ENCODE results near the gene UVSSA. TPM values are rescaled to one million over a fixed set of nuclear protein-coding genes. Genes with fewer than 3 reads are reported as not detected.

The UVSSA gene
- total RNA-seq, 1 donor from 2014 or later = 28.3 TPM

- DNase-seq = no peak
- H3K36me3 Mint-ChIP-seq (ENCODE audit: low read depth) = peaks cover 4% of the 10 kb centered on the region
- no peaks in the 10 kb centered on the region for H3K4me1 Mint-ChIP-seq
- H3K9me3 Mint-ChIP-seq = no peaks in the 10 kb centered on the region
- H3K27ac Mint-ChIP-seq = no peak overlapping the region
- intact Hi-C loops (cut with micrococcal nuclease) = no loop called here
- H3K4me3 Mint-ChIP-seq = no peak overlapping the region
- H3K27me3 Mint-ChIP-seq = no peaks in the 10 kb centered on the region
These were observed 27.7 kb downstream of the UVSSA start for GRCh38 chr4:1374706-1375045.

DNA sequence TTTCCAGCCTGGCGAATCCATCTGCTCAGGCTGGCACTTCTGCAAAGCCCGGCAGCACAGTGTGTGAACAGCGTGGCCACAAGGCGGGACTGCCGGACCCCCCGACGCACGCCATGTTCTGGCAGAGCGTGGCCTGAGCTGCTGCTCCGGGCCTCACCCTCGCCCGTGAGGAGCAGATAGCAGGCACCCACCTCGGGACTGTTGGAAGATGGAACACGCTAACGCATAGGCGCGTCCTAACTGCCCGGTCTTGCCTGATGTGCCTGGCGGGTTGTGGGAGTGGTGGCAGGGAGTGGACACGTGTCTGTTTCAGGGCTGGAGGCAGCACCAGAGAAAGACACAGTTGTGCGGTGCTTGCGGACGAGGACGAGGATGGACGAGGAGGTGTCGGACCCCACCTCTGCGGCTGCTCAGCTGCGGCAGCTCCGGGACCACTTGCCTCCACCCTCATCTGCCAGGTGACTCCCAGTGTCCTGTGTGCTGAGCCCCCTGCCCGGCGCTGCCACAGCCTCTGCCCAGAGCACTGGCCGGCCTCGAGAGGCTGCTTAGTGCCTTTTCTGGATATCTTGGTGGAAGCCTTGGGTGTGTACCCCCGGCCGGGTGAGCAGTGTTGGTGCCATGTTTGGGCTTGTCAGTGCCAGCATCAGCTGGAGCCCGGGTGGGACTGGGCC, 28.2 kb downstream of the UVSSA start:
- intact Hi-C loops (cut with micrococcal nuclease) = no loop called here
- H3K4me3 Mint-ChIP-seq = no peak overlapping the region
- no peak for DNase-seq
- no peaks in the 10 kb centered on the region for H3K27me3 Mint-ChIP-seq
- H3K36me3 Mint-ChIP-seq (ENCODE audit: low read depth) = peaks cover 4% of the 10 kb centered on the region
- no peaks in the 10 kb centered on the region for H3K4me1 Mint-ChIP-seq
- H3K27ac Mint-ChIP-seq = no peak overlapping the region
- no peaks in the 10 kb centered on the region for H3K9me3 Mint-ChIP-seq

DNA sequence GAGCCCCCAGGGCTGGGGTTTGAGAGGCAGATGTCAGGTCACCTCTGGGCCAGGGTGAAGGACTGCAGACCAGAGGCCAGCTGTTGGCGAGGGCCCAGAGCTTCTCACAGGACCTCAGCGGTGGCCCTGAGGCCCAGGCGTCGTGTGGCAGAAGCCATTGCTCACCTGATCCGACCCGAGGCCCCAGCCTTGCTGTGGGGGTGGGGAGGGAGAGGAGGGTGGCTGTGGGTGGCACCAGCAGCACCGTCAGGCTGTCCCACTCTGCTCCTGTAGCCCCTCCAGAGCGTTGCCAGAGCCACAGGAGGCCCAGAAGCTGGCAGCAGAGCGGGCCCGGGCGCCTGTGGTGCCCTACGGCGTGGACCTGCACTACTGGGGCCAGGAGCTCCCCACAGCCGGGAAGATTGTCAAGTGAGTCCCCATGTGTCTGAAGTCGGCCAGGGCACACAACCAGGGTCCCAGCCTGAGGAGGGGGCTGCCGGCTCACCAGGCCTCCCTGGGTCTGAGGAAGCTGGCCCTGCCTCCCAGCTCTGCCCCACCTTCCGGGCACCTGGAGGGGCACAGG, 28.8 kb downstream of the UVSSA start:
- DNase-seq = no peak
- no peak overlapping the region for H3K27ac Mint-ChIP-seq
- H3K36me3 Mint-ChIP-seq (ENCODE audit: low read depth) = peaks cover 4% of the 10 kb centered on the region
- H3K4me1 Mint-ChIP-seq = no peaks in the 10 kb centered on the region
- no peaks in the 10 kb centered on the region for H3K27me3 Mint-ChIP-seq
- intact Hi-C loops (cut with micrococcal nuclease) = no loop called here
- no peaks in the 10 kb centered on the region for H3K9me3 Mint-ChIP-seq
- H3K4me3 Mint-ChIP-seq = no peak overlapping the region

DNA sequence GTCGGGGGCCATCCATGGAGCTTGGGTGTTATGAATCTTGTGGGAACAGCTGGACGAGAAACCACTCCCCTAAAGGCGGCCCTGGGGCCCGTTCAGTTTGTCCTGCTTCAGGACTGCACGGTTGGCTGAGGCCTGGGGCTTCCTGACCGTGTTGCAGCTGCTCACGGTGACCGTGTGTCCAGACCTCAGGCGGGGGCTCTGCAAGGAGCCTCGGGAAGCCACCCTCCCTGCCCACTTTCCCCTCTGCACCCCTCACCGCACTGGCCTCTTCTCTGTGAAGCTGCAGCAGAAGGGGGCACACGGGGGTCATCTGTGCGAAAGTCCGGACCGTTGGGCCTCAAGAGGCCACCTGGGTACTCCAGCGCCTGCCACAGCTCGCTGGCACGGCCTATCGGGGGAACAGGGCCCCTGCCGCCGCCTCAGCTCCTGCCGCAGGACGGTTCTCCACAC, 29.4 kb downstream of the UVSSA start:
- Mint-ChIP-seq H3K9me3 (no peaks in the 10 kb centered on the region), H3K27ac (no peak overlapping the region), H3K4me3 (no peak overlapping the region), H3K4me1 (no peaks in the 10 kb centered on the region), H3K36me3 (ENCODE audit: low read depth) (peaks cover 4% of the 10 kb centered on the region), H3K27me3 (no peaks in the 10 kb centered on the region)
- intact Hi-C loops (cut with micrococcal nuclease) = no loop called here
- no peak for DNase-seq

DNA sequence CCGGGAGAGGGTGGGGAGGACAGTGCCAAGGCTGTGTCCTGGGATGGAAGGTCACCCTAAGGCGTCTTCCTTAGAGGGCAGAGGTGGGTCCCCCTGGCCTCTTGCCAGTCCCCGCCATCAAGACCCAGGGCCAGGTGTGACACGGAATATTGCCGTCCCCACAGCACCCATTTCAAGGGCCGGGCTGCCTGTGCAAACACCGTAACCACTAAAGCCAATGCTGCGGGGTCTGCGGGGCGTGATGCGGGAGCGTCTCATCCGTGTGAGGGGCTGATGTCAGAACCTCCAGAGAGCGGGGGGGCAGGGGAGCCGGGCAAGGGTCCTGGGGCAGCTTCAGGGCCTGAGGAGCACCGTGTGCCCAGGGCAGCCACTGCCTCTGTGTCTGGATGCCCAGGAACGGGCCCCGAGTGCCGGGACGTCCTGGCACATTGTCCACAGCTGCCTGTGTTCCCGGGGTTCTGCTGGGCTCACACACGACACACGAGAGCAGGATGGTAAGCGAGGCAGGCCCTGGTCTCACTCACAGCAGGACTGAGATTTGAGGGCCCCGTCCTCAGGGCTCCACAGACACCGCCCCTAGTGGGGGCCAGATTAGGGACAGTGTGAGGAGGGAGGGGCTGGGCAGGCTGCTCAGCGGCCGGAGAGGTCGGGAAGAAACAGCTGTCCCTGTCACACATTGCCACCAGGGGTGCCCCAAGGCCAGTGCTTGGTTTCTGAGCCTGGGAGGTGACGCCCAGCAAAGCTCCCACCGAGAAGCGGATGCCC, 30.0 kb downstream of the UVSSA start:
- no peak for DNase-seq
- Mint-ChIP-seq H3K27ac (no peak overlapping the region), H3K4me1 (no peaks in the 10 kb centered on the region), H3K4me3 (no peak overlapping the region), H3K27me3 (no peaks in the 10 kb centered on the region), H3K36me3 (ENCODE audit: low read depth) (peaks cover 4% of the 10 kb centered on the region), H3K9me3 (no peaks in the 10 kb centered on the region)
- intact Hi-C loops (cut with micrococcal nuclease) = no loop called here

DNA sequence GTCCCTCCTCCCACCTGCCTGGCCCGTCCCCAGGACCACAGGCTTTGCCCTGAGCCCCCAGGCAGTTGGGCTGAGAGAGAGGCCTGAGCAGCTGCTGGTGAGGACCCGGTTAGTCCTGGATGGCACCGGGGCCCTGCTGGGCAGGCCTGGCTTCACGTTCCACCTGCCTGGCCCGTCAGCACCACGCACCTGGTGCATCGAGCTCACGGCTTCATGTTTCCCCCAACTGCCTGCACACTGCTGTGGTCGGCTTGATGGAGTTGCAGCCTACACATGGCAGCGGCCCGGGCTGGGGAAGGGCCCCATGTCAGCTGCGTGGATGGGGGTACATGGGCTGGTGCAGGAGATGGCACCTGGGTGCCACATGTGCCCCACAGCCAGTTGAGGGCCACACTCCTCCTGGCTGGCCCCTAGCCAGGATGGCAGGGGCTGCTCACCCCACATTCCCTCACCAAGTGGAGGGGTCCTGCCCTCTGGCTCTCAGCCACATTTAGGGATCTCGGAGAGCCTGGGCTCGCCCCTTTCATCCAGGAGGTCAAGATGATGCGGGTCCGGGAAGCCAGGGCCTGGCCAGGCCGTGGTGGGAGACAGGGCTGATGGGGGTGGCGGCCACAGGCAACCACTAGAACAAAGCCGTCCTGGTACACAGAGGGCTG, 30.7 kb downstream of the UVSSA start:
- Mint-ChIP-seq H3K4me3 (no peak overlapping the region), H3K27ac (no peak overlapping the region), H3K9me3 (no peaks in the 10 kb centered on the region), H3K36me3 (ENCODE audit: low read depth) (peaks cover 1% of the 10 kb centered on the region), H3K4me1 (no peaks in the 10 kb centered on the region), H3K27me3 (no peaks in the 10 kb centered on the region)
- intact Hi-C loops (cut with micrococcal nuclease) = no loop called here
- no peak for DNase-seq

- Mint-ChIP-seq H3K9me3 (no peaks in the 10 kb centered on the region), H3K4me3 (no peak overlapping the region), H3K36me3 (ENCODE audit: low read depth) (peaks cover 1% of the 10 kb centered on the region), H3K27ac (no peak overlapping the region), H3K27me3 (no peaks in the 10 kb centered on the region), H3K4me1 (no peaks in the 10 kb centered on the region)
- no peak for DNase-seq
- intact Hi-C loops (cut with micrococcal nuclease) = no loop called here
These were observed 31.7 kb downstream of the UVSSA start for GRCh38 chr4:1378559-1379231.

- no peak overlapping the region for H3K4me3 Mint-ChIP-seq
- H3K27me3 Mint-ChIP-seq = no peaks in the 10 kb centered on the region
- no peaks in the 10 kb centered on the region for H3K4me1 Mint-ChIP-seq
- intact Hi-C loops (cut with micrococcal nuclease) = no loop called here
- DNase-seq = no peak
- H3K27ac Mint-ChIP-seq = no peak overlapping the region
- H3K36me3 Mint-ChIP-seq (ENCODE audit: low read depth) = peaks cover 1% of the 10 kb centered on the region
- H3K9me3 Mint-ChIP-seq = no peaks in the 10 kb centered on the region
These were observed 32.4 kb downstream of the UVSSA start for GRCh38 chr4:1379351-1379781.

GRCh38 chr4:1379801-1380331, 32.9 kb downstream of the UVSSA start:
- intact Hi-C loops (cut with micrococcal nuclease) = no loop called here
- no peak overlapping the region for H3K4me3 Mint-ChIP-seq
- no peaks in the 10 kb centered on the region for H3K4me1 Mint-ChIP-seq
- no peak overlapping the region for H3K27ac Mint-ChIP-seq
- DNase-seq = no peak
- H3K36me3 Mint-ChIP-seq (ENCODE audit: low read depth) = peaks cover 1% of the 10 kb centered on the region
- H3K27me3 Mint-ChIP-seq = no peaks in the 10 kb centered on the region
- H3K9me3 Mint-ChIP-seq = no peaks in the 10 kb centered on the region

DNA sequence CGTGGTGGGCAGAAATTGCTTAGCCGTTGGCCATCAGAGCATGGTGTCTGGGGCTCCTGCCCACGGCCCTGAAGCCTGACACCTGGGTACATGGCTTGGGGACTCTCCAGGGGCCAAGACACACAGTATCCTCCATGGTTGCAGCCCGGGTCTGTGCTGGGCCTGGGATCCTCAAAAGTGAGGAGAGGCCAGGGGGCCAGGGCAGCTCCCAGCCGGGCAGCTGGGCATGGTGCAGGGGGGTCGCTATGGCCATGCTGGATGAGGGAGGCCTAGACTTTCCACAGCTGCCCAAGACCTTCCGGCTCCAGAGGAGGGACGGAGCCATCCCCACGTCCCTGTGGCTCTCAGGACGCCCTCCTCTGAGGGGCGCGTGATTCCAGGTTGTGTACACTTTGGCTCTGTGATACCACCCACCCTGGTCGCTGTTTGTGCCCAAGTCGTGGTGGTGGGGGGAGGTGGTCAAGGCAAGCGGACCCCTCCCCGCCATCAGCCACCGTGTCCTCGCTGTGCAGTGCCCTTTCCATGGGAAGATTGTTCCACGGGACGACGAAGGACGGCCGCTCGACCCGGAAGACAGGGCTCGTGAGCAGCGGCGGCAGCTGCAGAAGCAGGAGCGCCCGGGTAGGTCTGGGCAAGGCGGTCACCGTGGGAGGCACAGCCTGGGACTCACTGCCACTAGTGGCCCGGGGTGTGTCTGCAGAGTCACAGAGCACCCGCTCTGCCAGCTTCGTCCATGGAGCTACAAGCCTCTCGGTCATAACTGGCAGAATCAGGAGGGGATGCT, 33.6 kb downstream of the UVSSA start:
- H3K4me1 Mint-ChIP-seq = no peaks in the 10 kb centered on the region
- no peaks in the 10 kb centered on the region for H3K27me3 Mint-ChIP-seq
- no peak overlapping the region for H3K4me3 Mint-ChIP-seq
- DNase-seq = no peak
- H3K36me3 Mint-ChIP-seq (ENCODE audit: low read depth) = no peaks in the 10 kb centered on the region
- no peaks in the 10 kb centered on the region for H3K9me3 Mint-ChIP-seq
- intact Hi-C loops (cut with micrococcal nuclease) = no loop called here
- no peak overlapping the region for H3K27ac Mint-ChIP-seq

DNA sequence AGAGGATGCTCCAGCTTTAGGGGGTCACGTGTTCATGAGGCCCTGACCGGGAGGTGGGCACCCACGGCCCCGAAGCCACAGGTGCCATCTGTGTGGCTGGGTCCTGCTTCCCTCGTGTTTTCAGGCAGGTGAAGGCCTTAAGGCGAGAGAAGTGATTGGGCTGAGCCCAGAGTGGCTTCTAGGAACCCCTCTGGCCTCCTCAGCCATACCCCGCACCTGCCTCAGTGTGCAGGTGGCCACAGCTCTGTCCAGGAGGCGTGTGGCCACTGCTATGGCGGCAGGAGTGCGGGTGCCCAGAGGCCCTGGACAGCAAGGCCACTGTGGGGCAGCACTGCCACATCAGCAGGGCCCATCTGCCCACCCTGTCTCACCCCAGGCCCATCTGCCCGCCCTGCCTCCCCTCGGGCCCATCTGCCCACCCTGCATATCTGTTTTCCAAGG, 34.2 kb downstream of the UVSSA start:
- intact Hi-C loops (cut with micrococcal nuclease) = no loop called here
- Mint-ChIP-seq H3K9me3 (no peaks in the 10 kb centered on the region), H3K4me3 (no peak overlapping the region), H3K4me1 (no peaks in the 10 kb centered on the region), H3K27me3 (no peaks in the 10 kb centered on the region), H3K27ac (no peak overlapping the region), H3K36me3 (ENCODE audit: low read depth) (no peaks in the 10 kb centered on the region)
- no peak for DNase-seq

GRCh38 chr4:1381944-1382541, 35.0 kb downstream of the UVSSA start:
- no peaks in the 10 kb centered on the region for H3K4me1 Mint-ChIP-seq
- H3K36me3 Mint-ChIP-seq (ENCODE audit: low read depth) = peaks cover 6% of the 10 kb centered on the region
- H3K9me3 Mint-ChIP-seq = no peaks in the 10 kb centered on the region
- no peak for DNase-seq
- intact Hi-C loops (cut with micrococcal nuclease) = no loop called here
- H3K27me3 Mint-ChIP-seq = no peaks in the 10 kb centered on the region
- H3K4me3 Mint-ChIP-seq = no peak overlapping the region
- no peak overlapping the region for H3K27ac Mint-ChIP-seq
